Inflammatory macrophage treated with lipopolysaccharide for 1 hour (primary cell): Measurements from ENCODE around the gene PECR.
"Not testable (repeated sequence)": the region's sequence is repeated elsewhere in the genome, so short reads cannot be mapped to it uniquely, and the experiment has no call there.

Experiments used
- DNase-seq, 2 donors: peaks; one replicate each; pipeline ENCODE4 v3.0.0-alpha.2; 2020 to 2022

The PECR gene

GRCh38 chr2:215998636-215999035 is 83.0 kb downstream of the PECR start:
- DNase-seq = no peak

DNA sequence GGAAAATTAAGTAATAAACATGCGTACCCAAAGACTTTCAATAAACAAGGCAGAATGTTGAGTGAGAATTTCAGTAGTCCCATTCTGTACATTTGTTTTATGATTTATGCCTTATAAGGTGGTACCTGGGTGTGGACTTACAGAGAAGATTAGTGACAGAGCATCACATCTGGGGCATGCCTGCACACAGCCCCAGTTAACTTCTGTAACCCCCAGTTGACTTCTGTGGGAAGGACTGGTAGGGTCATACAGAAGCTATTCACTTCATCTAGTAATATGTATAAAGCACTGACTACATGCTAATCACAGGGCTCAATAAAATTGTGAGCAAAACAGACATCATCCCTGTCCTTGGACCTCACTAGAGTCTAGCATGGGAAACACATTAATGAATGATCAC is 84.4 kb downstream of the PECR start:
- DNase-seq = no peak

DNA sequence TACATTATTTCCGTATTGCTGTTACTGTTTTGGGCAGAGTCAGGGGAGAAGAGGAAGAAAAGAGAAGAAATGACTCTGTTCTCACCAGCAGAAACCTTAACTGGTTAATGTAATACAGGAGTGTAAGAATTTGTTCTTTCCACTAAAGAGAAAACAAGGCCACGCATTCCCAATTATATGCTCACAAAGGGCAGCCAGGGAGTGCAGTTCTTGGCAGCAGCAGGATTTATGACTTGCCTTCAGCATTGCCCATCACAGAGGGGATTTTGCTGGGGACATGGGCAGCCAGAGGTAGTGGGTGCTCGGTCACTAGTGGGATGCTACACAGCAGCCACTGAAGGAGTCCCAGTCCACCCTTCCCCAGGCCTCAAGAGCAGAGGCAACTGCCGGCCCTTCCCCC is 86.7 kb downstream of the PECR start:
- no peak for DNase-seq

DNA sequence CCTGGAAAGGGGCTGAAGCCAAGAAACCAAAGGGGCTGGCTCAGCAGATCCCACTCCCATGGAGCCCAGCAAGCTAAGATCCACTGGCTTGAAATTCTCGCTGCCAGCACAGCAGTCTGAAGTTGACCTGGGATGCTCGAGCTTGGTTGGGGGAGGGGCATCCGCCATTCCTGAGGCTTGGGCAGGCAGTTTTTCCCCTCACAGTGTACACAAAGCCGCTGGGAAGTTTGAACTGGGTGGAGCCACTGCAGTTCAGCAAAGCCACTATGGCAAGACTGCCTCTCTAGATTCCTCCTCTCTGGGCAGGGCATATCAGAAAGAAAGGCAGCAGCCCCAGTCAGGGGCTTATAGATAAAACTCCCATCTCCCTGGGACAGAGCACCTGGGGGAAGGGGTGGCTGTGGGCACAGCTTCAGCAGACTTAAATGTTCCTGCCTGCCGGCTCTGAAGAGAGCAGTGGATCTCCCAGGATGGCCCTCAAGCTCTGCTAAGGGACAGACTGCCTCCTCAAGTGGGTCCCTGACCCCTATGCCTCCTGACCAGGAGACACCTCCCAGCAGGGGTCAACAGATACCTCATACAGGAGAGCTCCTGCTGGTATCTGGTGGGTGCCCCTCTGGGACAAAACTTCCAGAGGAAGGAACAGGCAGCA is 92.9 kb downstream of the PECR start:
- not testable (repeated sequence) for DNase-seq
